Measurements from ENCODE around the gene DSG3.

Gene DSG3

GRCh38 chr18:31511098-31511497 lies 63.6 kb downstream of the DSG3 start:
- no peak for TF ChIP-seq TAF1 (IDR thresholded peaks at IDR 0.05; ENCODE audit: low read depth)
- TF ChIP-seq TEAD4 (IDR thresholded peaks at IDR 0.05): no peak
- TF ChIP-seq NFIC (IDR thresholded peaks at IDR 0.05): no peak
- TF ChIP-seq, protein P1, sequence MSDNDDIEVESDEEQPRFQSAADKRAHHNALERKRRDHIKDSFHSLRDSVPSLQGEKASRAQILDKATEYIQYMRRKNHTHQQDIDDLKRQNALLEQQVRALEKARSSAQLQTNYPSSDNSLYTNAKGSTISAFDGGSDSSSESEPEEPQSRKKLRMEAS (IDR thresholded peaks at IDR 0.05): no peak
- TF ChIP-seq CEBPB (IDR thresholded peaks at IDR 0.05): no peak
- no peak for TF ChIP-seq TCF12 (IDR thresholded peaks at IDR 0.05; ENCODE audit: low read depth)
- no peak for TF ChIP-seq EGR1 (IDR thresholded peaks at IDR 0.05)
- TF ChIP-seq, protein P2, sequence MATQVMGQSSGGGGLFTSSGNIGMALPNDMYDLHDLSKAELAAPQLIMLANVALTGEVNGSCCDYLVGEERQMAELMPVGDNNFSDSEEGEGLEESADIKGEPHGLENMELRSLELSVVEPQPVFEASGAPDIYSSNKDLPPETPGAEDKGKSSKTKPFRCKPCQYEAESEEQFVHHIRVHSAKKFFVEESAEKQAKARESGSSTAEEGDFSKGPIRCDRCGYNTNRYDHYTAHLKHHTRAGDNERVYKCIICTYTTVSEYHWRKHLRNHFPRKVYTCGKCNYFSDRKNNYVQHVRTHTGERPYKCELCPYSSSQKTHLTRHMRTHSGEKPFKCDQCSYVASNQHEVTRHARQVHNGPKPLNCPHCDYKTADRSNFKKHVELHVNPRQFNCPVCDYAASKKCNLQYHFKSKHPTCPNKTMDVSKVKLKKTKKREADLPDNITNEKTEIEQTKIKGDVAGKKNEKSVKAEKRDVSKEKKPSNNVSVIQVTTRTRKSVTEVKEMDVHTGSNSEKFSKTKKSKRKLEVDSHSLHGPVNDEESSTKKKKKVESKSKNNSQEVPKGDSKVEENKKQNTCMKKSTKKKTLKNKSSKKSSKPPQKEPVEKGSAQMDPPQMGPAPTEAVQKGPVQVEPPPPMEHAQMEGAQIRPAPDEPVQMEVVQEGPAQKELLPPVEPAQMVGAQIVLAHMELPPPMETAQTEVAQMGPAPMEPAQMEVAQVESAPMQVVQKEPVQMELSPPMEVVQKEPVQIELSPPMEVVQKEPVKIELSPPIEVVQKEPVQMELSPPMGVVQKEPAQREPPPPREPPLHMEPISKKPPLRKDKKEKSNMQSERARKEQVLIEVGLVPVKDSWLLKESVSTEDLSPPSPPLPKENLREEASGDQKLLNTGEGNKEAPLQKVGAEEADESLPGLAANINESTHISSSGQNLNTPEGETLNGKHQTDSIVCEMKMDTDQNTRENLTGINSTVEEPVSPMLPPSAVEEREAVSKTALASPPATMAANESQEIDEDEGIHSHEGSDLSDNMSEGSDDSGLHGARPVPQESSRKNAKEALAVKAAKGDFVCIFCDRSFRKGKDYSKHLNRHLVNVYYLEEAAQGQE (IDR thresholded peaks at IDR 0.05; ENCODE audit: low read depth): no peak
- TF ChIP-seq, protein P3, sequence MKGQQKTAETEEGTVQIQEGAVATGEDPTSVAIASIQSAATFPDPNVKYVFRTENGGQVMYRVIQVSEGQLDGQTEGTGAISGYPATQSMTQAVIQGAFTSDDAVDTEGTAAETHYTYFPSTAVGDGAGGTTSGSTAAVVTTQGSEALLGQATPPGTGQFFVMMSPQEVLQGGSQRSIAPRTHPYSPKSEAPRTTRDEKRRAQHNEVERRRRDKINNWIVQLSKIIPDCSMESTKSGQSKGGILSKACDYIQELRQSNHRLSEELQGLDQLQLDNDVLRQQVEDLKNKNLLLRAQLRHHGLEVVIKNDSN (IDR thresholded peaks at IDR 0.05): no peak
- TF ChIP-seq YY1 (IDR thresholded peaks at IDR 0.05; ENCODE audit: low read depth): no peak
- TF ChIP-seq FOXM1 (IDR thresholded peaks at IDR 0.05; ENCODE audit: borderline replicate concordance, low read depth): no peak
- no peak for TF ChIP-seq EP300 (IDR thresholded peaks at IDR 0.05; ENCODE audit: borderline replicate concordance)
- TF ChIP-seq ZBTB7A (IDR thresholded peaks at IDR 0.05; ENCODE audit: low read depth): no peak
- TF ChIP-seq CREB1 (IDR thresholded peaks at IDR 0.05; ENCODE audit: low read depth): no peak
- TF ChIP-seq RAD21 (IDR thresholded peaks at IDR 0.05; ENCODE audit: low read depth): no peak

DNA sequence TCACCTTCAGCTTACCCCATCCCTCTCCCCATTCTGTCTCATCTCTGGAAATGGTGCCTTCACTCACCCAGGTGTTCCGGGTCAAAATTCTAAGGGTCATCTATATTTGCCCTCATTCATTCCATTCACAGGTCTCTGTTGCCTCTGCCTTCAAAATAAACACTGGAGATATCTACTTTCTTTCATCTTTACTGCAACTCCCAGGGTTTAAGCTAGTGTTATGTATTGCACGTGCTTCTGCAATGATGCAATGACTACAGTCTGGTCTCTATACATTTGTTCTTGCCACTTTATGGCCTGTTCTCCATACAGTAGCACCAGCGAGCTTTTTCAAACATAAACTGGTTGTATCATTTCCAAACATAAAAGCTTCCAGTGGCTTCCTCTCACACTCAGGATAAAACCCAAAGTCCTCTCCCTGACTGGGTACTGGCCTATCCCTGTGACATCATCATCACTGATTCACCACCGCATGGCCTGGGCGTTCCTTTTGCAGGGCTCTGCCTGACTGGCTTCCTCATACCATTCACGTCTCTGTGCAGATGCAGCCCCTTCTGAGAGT lies 64.7 kb downstream of the DSG3 start:
- TF ChIP-seq NFIC (IDR thresholded peaks at IDR 0.05): no peak
- TF ChIP-seq CREB1 (IDR thresholded peaks at IDR 0.05; ENCODE audit: low read depth): no peak
- TF ChIP-seq FOXM1 (IDR thresholded peaks at IDR 0.05; ENCODE audit: borderline replicate concordance, low read depth): no peak

DNA sequence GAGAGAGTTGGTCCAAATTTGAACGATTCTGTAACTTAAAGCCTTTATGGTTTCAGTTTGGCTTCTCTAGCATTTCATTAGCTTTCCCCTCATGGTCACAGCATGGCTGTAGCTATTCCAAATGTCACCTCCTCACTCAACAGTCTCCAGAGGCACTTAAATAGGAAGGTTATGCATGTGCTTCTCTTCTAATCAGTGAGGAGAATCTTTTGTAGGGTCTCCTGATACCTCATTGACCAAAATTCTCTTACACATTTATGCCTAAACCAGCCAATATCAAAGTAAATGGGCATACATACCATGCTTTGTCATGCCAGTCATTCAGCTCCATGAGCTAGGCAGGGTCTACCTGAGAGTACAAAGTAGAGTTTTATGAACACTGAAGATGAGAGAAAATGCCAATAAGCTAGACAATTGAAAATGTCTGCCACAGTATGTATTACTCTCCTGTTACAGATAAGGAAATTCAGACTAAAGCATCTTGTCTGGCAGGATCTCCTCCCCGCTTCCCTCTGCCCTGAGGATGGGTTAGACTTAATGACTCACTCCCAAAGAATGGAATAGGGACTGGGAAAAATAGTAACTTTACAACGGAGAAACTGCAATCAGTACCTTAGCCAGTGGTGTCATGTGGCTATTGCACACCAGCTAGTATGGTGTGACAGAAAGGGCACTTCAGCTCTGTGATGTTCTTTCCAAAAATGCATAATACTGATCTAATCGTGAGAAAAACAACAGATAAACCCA lies 65.8 kb downstream of the DSG3 start:
- TF ChIP-seq EGR1 (IDR thresholded peaks at IDR 0.05) (no peak), NFIC (IDR thresholded peaks at IDR 0.05) (no peak), RAD21 (IDR thresholded peaks at IDR 0.05; ENCODE audit: low read depth) (no peak), EP300 (IDR thresholded peaks at IDR 0.05; ENCODE audit: borderline replicate concordance) (no peak), YY1 (IDR thresholded peaks at IDR 0.05; ENCODE audit: low read depth) (no peak), CREB1 (IDR thresholded peaks at IDR 0.05; ENCODE audit: low read depth) (no peak), TAF1 (IDR thresholded peaks at IDR 0.05; ENCODE audit: low read depth) (no peak), ZBTB7A (IDR thresholded peaks at IDR 0.05; ENCODE audit: low read depth) (no peak), TEAD4 (IDR thresholded peaks at IDR 0.05) (no peak), TCF12 (IDR thresholded peaks at IDR 0.05; ENCODE audit: low read depth) (no peak), CEBPB (IDR thresholded peaks at IDR 0.05) (no peak)
- TF ChIP-seq, protein P2 (IDR thresholded peaks at IDR 0.05; ENCODE audit: low read depth): no peak
- TF ChIP-seq, protein P1 (IDR thresholded peaks at IDR 0.05): no peak

- TF ChIP-seq YY1 (IDR thresholded peaks at IDR 0.05; ENCODE audit: low read depth) (no peak), CREB1 (IDR thresholded peaks at IDR 0.05; ENCODE audit: low read depth) (no peak), FOXM1 (IDR thresholded peaks at IDR 0.05; ENCODE audit: borderline replicate concordance, low read depth) (no peak), CEBPB (IDR thresholded peaks at IDR 0.05) (no peak), NFIC (IDR thresholded peaks at IDR 0.05) (no peak), TAF1 (IDR thresholded peaks at IDR 0.05; ENCODE audit: low read depth) (no peak), EGR1 (IDR thresholded peaks at IDR 0.05) (no peak), TEAD4 (IDR thresholded peaks at IDR 0.05) (no peak), RAD21 (IDR thresholded peaks at IDR 0.05; ENCODE audit: low read depth) (no peak), EP300 (IDR thresholded peaks at IDR 0.05; ENCODE audit: borderline replicate concordance) (no peak), TCF12 (IDR thresholded peaks at IDR 0.05; ENCODE audit: low read depth) (no peak), ZBTB7A (IDR thresholded peaks at IDR 0.05; ENCODE audit: low read depth) (no peak)
- TF ChIP-seq, protein P2 (IDR thresholded peaks at IDR 0.05; ENCODE audit: low read depth): no peak
- TF ChIP-seq, protein P1 (IDR thresholded peaks at IDR 0.05): no peak
- TF ChIP-seq, protein P3 (IDR thresholded peaks at IDR 0.05): no peak
These were observed 68.9 kb downstream of the DSG3 start for GRCh38 chr18:31516437-31516836.
